Suprapubic skin (tissue), 4 donors: ENCODE data around the gene RUNX2. TPM values are rescaled to one million over a fixed set of nuclear protein-coding genes. Genes with fewer than 3 reads are reported as not detected.

ENCODE experiments used
- DNase-seq, 2 donors: peaks; one replicate each; pipeline ENCODE4 v3.0.0-alpha.2; 2019; ENCODE audit warnings: low spot score in 2 of 2
- H3K27ac ChIP-seq: fragments of 200-600 bp; sonication (generic); one replicate; pipeline ENCODE4 v1.5.1; 2019
- H3K27me3 ChIP-seq: fragments of 200-600 bp; sonication (generic); one replicate; pipeline ENCODE4 v1.5.1; 2019
- H3K36me3 ChIP-seq: fragments of 200-600 bp; sonication (generic); one replicate; pipeline ENCODE4 v1.5.1; 2019
- H3K4me1 ChIP-seq: fragments of 200-600 bp; sonication (generic); one replicate; pipeline ENCODE4 v1.5.1; 2019
- H3K4me3 ChIP-seq: fragments of 200-600 bp; sonication (generic); one replicate; pipeline ENCODE4 v1.5.1; 2019; ENCODE audit warnings: mild to moderate bottlenecking
- H3K9me3 ChIP-seq: fragments of 200-600 bp; sonication (generic); one replicate; pipeline ENCODE4 v1.5.1; 2019
- CTCF ChIP-seq, 2 donors: fragments of 200-600 bp in 1 of 2; fragments of 450-650 bp in 1 of 2; sonication (generic) in 1 of 2; IDR thresholded peaks; one replicate each; pipeline ENCODE4 v1.5.1; 2016 to 2019; ENCODE audit warnings: antibody characterized with exemption in 2 of 2, mild to moderate bottlenecking in 1 of 2, moderate library complexity in 1 of 2
- EP300 ChIP-seq: sonication (generic); formaldehyde crosslinking; IDR thresholded peaks from one replicate; pipeline ENCODE4 v1.6.1; 2017; ENCODE audit warnings: antibody characterized with exemption
- POLR2A ChIP-seq, 2 donors: fragments of 450-650 bp; IDR thresholded peaks; one replicate each; pipeline ENCODE4 v1.6.1; 2017; ENCODE audit warnings: antibody characterized with exemption in 2 of 2, mild to moderate bottlenecking in 2 of 2, moderate library complexity in 2 of 2
- POLR2AphosphoS5 ChIP-seq, 3 donors: sonication (generic); formaldehyde crosslinking; IDR thresholded peaks; one replicate each; pipeline ENCODE4 v1.6.1; 2017; ENCODE audit warnings: antibody characterized with exemption in 3 of 3
- WGBS: methylation state at CpG from one replicate; pipeline ENCODE4 v1.1.5; 2018; 5-methylcytosine and 5-hydroxymethylcytosine counted together
- total RNA-seq, 4 donors: library from RNA; depleted of rRNA; stranded (reverse); fragments of >200 nt; gene quantifications; one replicate each; pipeline ENCODE4 v1.1.0, GENCODE V29; 2016

The RUNX2 gene
- total RNA-seq, 4 donors from 2014 or later, result 2.6 to 5.9 (median 3.1) TPM

- Histone ChIP-seq H3K36me3 (no peaks in the 10 kb centered on the region), H3K9me3 (no peaks in the 10 kb centered on the region), H3K27me3 (peaks cover 2% of the 10 kb centered on the region), H3K27ac (no peak overlapping the region), H3K4me1 (no peaks in the 10 kb centered on the region), H3K4me3 (no peak overlapping the region)
- WGBS, result 82% methylated on average over 2 of the region's 2 CpGs
- DNase-seq, result no peak
- TF ChIP-seq POLR2AphosphoS5 (IDR thresholded peaks at IDR 0.05) (no peak), CTCF (IDR thresholded peaks at IDR 0.05) (no peak), POLR2A (IDR thresholded peaks at IDR 0.05) (no peak), EP300 (no peak)
These were observed 369.9 kb downstream of the RUNX2 start for GRCh38 chr6:45698046-45698445.

- 60% methylated on average over 3 of the region's 3 CpGs for WGBS
- H3K36me3 ChIP-seq, result no peaks in the 10 kb centered on the region
- TF ChIP-seq POLR2A (IDR thresholded peaks at IDR 0.05) (no peak), CTCF (IDR thresholded peaks at IDR 0.05) (no peak), POLR2AphosphoS5 (IDR thresholded peaks at IDR 0.05) (no peak), EP300 (no peak)
- no peaks in the 10 kb centered on the region for H3K4me1 ChIP-seq
- DNase-seq, result no peak
- H3K27ac ChIP-seq, result no peak overlapping the region
- H3K4me3 ChIP-seq, result no peak overlapping the region
- no peaks in the 10 kb centered on the region for H3K9me3 ChIP-seq
- no peaks in the 10 kb centered on the region for H3K27me3 ChIP-seq
These were observed 371.5 kb downstream of the RUNX2 start for GRCh38 chr6:45699663-45700062.

- TF ChIP-seq POLR2AphosphoS5 (IDR thresholded peaks at IDR 0.05), result no peak
- no peak for TF ChIP-seq CTCF (IDR thresholded peaks at IDR 0.05)
- TF ChIP-seq POLR2A (IDR thresholded peaks at IDR 0.05), result no peak
- no peak for TF ChIP-seq EP300
- Histone ChIP-seq H3K4me3 (no peak overlapping the region), H3K4me1 (no peaks in the 10 kb centered on the region), H3K36me3 (no peaks in the 10 kb centered on the region), H3K27ac (no peak overlapping the region), H3K9me3 (no peaks in the 10 kb centered on the region), H3K27me3 (no peaks in the 10 kb centered on the region)
- 70% methylated on average over 4 of the region's 4 CpGs for WGBS
- no peak for DNase-seq
These were observed 375.0 kb downstream of the RUNX2 start for GRCh38 chr6:45702849-45703739.

- H3K27ac ChIP-seq, result no peak overlapping the region
- no peaks in the 10 kb centered on the region for H3K4me1 ChIP-seq
- H3K9me3 ChIP-seq, result no peaks in the 10 kb centered on the region
- H3K36me3 ChIP-seq, result no peaks in the 10 kb centered on the region
- H3K4me3 ChIP-seq, result no peak overlapping the region
- DNase-seq, result no peak
- no peaks in the 10 kb centered on the region for H3K27me3 ChIP-seq
- TF ChIP-seq CTCF (IDR thresholded peaks at IDR 0.05) (no peak), POLR2AphosphoS5 (IDR thresholded peaks at IDR 0.05) (no peak), POLR2A (IDR thresholded peaks at IDR 0.05) (no peak), EP300 (no peak)
- 92% methylated on average over 3 of the region's 3 CpGs for WGBS
These were observed 376.1 kb downstream of the RUNX2 start for GRCh38 chr6:45704056-45704800.
